Measurements from ENCODE around the gene KCNK1.

The KCNK1 gene

DNA sequence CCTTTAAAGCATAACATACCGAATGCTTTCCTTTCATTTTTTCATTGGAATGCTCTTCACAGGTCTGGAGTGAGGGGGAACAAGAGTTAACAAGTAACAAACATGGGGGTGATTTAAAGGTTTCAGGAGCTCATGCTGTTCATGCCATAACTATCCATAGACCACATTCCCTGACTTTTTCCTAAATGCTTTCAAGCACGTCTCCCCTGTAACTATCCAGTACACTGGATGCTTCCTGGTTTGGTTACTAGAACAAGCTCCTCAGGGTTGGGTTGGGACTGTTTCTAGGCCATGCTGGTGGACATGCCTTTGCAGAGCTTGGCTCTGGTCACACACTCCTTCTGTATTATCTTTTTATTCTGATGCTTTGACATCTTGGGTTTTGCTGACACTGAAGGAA, 38.6 kb downstream of the KCNK1 start:
- DNase-seq (ENCODE audit: low spot score in 2 of 2): no peak
- no peak for ATAC-seq (replicated peaks; ENCODE audit: extremely low read depth, poor library complexity, severe bottlenecking)
- Mint-ChIP-seq H3K9me3 (no peaks in the 10 kb centered on the region), H3K27ac (ENCODE audit: low read depth) (no peak overlapping the region), H3K4me3 (no peak overlapping the region), H3K4me1 (no peaks in the 10 kb centered on the region), H3K27me3 (peaks cover 49% of the 10 kb centered on the region), H3K36me3 (ENCODE audit: insufficient read depth) (no peaks in the 10 kb centered on the region)

DNA sequence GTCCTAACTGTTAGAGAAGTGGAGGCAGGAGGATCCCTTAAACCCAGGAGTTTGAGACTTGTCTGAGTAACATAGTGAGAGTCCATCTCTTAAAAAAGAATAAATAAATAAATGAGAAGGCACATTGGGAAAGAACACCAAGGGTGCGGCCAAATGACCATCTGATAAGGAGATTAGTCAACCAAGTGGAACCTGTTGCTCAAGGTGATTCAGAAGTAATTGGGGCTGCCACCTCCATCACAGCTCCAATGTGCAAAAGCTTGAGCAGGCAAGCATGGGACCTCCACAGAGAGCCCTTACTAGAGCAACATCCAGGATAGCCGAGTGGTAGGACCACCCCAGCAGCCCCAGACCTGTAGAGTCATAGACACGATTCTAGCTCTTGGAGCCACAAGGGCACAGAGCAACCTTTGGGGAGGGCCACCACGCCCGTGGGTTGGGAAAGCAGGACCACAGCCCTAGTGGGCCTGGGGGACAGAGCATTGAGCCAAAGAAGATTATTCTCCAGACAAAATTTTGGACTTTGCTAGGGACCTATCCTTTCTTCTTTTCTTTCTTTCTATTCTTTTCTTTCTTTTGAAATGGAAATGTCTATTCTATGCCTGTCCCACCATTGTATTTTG, 40.9 kb downstream of the KCNK1 start:
- H3K9me3 Mint-ChIP-seq: no peaks in the 10 kb centered on the region
- no peak overlapping the region for H3K27ac Mint-ChIP-seq (ENCODE audit: low read depth)
- H3K27me3 Mint-ChIP-seq: peaks cover 53% of the 10 kb centered on the region
- H3K4me1 Mint-ChIP-seq: no peaks in the 10 kb centered on the region
- DNase-seq (ENCODE audit: low spot score in 2 of 2) (no peak), ATAC-seq (replicated peaks; ENCODE audit: extremely low read depth, poor library complexity, severe bottlenecking) (no peak)
- no peaks in the 10 kb centered on the region for H3K36me3 Mint-ChIP-seq (ENCODE audit: insufficient read depth)
- H3K4me3 Mint-ChIP-seq: no peak overlapping the region

DNA sequence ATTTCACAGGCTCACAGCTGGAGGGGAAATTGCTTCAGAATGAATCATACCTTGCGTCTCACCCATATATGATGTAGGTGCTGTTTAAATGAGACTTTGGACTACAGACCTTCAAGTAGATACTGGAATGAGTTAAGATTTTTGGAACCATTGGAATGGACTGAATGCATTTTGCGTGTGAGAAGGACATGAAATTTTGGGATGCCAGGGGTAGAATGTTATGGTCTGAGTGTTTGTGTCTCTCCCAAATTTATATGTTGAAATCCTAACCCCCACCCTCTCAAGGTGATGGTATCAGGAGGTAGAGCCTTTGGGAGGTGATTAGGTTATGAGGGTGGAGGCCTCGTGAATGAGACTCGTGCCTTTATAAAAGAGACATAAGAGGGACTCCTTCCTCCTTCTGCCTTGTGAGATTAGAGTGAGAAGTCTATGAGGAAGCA, 41.4 kb downstream of the KCNK1 start:
- ATAC-seq (replicated peaks; ENCODE audit: extremely low read depth, poor library complexity, severe bottlenecking): no peak
- Mint-ChIP-seq H3K4me1 (no peaks in the 10 kb centered on the region), H3K4me3 (no peak overlapping the region), H3K36me3 (ENCODE audit: insufficient read depth) (no peaks in the 10 kb centered on the region), H3K27me3 (peaks cover 53% of the 10 kb centered on the region), H3K9me3 (no peaks in the 10 kb centered on the region), H3K27ac (ENCODE audit: low read depth) (no peak overlapping the region)
- DNase-seq (ENCODE audit: low spot score in 2 of 2): no peak

DNA sequence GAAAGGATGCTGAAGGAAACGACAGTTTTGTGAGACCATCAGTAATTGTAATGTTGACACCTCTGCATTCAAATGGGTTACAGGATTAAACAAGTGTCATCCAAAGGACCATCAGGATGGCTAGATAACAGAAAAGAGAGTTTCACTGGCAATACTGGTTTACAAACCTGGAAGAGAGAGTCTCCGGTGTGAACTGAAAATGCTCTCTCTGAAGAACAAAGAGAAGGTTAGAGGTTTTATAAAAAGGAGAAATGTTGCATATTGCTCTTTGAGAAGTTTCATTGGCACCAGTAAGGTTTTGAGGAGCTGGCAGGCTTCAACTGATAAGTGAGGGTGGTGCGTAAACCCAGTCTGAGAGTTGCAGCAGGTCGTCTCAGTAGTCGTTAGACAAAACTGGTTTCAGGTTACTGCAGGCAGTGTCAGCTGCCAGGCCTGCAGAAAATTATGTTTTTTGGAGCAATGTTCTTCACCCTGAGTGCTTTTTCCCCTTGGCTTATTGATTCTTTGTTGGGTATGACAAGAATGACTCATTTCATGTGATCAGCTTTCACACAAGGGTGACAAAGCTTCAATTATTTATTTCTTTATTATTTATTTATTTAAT, 42.2 kb downstream of the KCNK1 start:
- H3K27me3 Mint-ChIP-seq: peaks cover 53% of the 10 kb centered on the region
- ATAC-seq (replicated peaks; ENCODE audit: extremely low read depth, poor library complexity, severe bottlenecking): no peak
- no peak overlapping the region for H3K4me3 Mint-ChIP-seq
- H3K36me3 Mint-ChIP-seq (ENCODE audit: insufficient read depth): no peaks in the 10 kb centered on the region
- no peaks in the 10 kb centered on the region for H3K4me1 Mint-ChIP-seq
- no peak overlapping the region for H3K27ac Mint-ChIP-seq (ENCODE audit: low read depth)
- no peak for DNase-seq (ENCODE audit: low spot score in 2 of 2)
- H3K9me3 Mint-ChIP-seq: no peaks in the 10 kb centered on the region

DNA sequence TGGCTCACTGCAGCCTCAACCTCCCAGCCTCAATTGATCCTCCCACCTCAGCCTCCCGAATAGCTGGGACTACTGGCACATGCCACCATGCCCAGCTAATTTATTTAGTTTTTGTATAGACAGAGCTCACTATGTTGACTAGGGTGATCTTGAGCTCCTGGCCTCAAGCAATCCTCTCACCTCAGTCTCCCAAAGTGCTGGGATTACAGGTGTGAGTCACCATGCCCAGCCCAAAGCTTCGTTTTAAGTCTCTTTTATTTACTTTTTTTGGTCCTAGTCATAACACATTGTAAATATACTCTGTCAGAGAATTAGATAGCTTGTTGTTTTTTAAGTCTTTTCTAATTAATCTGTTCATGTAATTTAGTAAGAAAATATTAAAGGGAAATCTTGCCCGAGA, 42.8 kb downstream of the KCNK1 start:
- Mint-ChIP-seq H3K27me3 (peaks cover 52% of the 10 kb centered on the region), H3K4me3 (no peak overlapping the region), H3K27ac (ENCODE audit: low read depth) (no peak overlapping the region), H3K36me3 (ENCODE audit: insufficient read depth) (no peaks in the 10 kb centered on the region), H3K9me3 (no peaks in the 10 kb centered on the region), H3K4me1 (no peaks in the 10 kb centered on the region)
- DNase-seq (ENCODE audit: low spot score in 2 of 2) (no peak), ATAC-seq (replicated peaks; ENCODE audit: extremely low read depth, poor library complexity, severe bottlenecking) (no peak)

DNA sequence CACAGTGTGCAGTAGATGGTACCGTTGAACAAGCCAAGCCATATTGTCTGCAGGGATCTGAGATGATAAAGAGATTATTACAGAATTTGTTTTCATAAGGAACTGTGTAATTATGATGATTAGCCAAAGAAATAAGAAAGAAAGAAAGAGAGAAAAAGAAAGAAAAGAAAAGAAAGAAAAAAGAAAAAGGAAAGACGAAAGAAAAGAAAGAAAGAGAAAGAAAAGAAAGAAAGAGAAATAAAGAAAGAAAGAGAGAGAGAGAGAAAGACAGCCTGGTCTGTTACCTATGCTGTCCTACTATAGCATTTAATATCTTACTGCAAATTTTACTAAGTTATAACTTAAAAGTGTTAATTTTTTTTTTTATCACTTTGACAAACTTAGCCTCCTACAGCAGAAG, 43.6 kb downstream of the KCNK1 start:
- Mint-ChIP-seq H3K9me3 (no peaks in the 10 kb centered on the region), H3K4me3 (no peak overlapping the region), H3K36me3 (ENCODE audit: insufficient read depth) (no peaks in the 10 kb centered on the region), H3K27ac (ENCODE audit: low read depth) (no peak overlapping the region), H3K4me1 (no peaks in the 10 kb centered on the region), H3K27me3 (peaks cover 44% of the 10 kb centered on the region)
- DNase-seq (ENCODE audit: low spot score in 2 of 2) (no peak), ATAC-seq (replicated peaks; ENCODE audit: extremely low read depth, poor library complexity, severe bottlenecking) (no peak)

DNA sequence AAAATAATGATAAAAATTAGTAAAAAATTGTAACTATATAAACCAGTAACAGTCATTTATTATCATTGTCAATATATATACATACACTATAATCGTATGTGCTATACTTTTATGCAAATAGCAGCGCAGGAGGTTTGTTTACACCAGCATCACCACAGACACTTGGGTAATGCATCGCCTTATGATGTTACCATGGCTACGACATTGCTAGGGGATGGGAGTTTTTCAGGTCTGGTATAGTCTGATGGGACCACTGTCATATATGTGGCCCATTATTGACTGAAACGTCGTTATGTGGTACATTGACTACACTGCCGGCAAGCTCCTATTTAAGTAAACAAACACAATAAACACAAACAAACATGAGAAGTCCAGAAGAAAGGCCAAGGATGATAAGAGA, 45.6 kb downstream of the KCNK1 start:
- no peak for ATAC-seq (replicated peaks; ENCODE audit: extremely low read depth, poor library complexity, severe bottlenecking)
- no peak for DNase-seq (ENCODE audit: low spot score in 2 of 2)
- Mint-ChIP-seq H3K4me3 (no peak overlapping the region), H3K27ac (ENCODE audit: low read depth) (no peak overlapping the region), H3K4me1 (no peaks in the 10 kb centered on the region), H3K27me3 (peaks cover 31% of the 10 kb centered on the region), H3K36me3 (ENCODE audit: insufficient read depth) (no peaks in the 10 kb centered on the region), H3K9me3 (no peaks in the 10 kb centered on the region)

DNA sequence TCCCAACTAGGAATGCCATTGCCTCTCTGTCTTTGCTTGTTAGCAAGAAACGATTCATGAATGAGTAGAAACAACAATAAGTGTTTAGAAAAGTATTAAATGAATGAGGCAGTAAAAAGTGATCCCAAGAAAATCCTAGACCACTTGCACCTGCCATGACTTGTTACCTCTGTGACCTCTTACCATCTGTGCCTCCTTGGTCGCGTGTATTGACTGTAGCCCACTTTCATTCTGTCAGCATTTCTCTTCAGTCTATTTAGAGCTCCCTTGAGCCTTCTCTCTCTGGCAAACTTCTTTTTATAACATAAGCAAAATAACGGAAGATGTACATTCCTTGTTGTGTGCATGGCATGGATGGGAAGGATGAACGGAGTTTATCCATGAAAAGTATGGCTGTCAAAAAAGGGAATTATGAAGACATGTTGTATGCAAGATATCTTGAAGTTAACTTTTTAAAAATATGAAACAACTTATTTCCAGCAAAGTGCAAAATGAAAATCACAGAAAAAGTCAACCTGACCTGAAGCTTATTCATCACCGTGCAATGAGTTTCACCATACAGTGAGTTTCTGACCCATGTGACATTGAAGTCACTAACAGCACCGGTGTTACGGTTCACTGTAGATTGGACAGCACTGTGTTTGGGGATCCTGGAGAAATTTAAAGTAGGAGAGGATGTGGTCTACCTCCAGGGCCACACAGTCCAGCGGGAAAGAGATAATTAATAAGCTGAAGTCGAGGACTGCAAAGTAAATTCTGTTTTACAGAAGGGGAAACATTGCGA, 47.7 kb downstream of the KCNK1 start:
- peaks cover 24% of the 10 kb centered on the region for H3K27me3 Mint-ChIP-seq
- no peak overlapping the region for H3K4me3 Mint-ChIP-seq
- no peaks in the 10 kb centered on the region for H3K9me3 Mint-ChIP-seq
- no peaks in the 10 kb centered on the region for H3K36me3 Mint-ChIP-seq (ENCODE audit: insufficient read depth)
- DNase-seq (ENCODE audit: low spot score in 2 of 2) (no peak), ATAC-seq (replicated peaks; ENCODE audit: extremely low read depth, poor library complexity, severe bottlenecking) (no peak)
- no peaks in the 10 kb centered on the region for H3K4me1 Mint-ChIP-seq
- no peak overlapping the region for H3K27ac Mint-ChIP-seq (ENCODE audit: low read depth)

DNA sequence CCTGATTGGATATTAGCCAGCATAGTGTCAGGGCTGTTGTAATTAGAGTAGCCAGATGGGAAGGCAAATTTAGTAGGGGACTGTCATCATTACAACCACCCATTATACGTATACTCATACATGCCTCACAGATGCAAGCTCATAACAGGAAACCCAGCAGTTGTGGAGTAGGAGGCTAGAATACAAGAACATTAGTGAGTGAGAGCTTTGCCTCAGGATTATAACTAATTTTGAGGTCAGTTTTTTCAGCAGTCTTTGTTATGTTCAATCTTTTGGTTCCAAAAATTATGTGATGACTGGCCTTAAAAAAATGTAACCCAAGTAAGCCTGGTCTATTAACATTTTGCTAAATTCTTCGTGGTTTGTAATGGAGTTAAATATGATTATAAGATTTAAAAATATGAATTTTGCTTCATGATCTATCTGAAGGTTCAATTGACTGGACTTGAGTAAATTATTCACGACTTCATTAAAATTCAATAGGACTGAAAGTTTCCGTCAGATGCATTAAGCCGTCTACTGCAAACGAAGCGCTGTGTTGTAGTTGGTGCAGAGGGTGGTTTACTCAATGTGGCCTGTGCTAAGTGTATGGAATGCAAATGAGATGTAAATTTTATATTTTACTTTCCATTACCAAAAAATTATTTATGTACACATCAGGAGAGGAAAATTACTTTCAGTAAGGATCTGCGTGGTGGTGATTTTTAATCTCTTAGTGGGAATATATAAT, 48.8 kb downstream of the KCNK1 start:
- no peak overlapping the region for H3K4me3 Mint-ChIP-seq
- H3K4me1 Mint-ChIP-seq: no peaks in the 10 kb centered on the region
- H3K36me3 Mint-ChIP-seq (ENCODE audit: insufficient read depth): no peaks in the 10 kb centered on the region
- DNase-seq (ENCODE audit: low spot score in 2 of 2): no peak
- peaks cover 12% of the 10 kb centered on the region for H3K27me3 Mint-ChIP-seq
- ATAC-seq (replicated peaks; ENCODE audit: extremely low read depth, poor library complexity, severe bottlenecking): no peak
- H3K27ac Mint-ChIP-seq (ENCODE audit: low read depth): no peak overlapping the region
- no peaks in the 10 kb centered on the region for H3K9me3 Mint-ChIP-seq

DNA sequence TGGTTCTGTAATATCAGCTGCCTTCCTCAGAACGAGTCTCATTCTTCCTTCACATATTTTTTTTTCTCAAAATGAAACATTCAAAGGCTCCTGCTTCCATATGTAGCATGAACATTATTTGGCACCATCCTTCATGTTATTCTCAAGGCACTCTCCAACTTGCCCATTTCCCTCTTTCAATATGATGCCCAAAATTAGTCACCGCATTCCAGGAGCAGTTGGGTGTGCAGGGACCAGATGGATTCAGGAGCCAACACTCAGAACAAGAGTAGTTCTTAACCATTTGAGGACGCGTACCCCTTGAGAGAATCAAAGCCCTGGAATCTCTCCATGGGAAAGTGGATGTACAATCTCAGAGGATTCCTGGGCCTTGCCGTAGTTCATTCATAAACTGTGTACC, 50.3 kb downstream of the KCNK1 start:
- H3K4me3 Mint-ChIP-seq: no peak overlapping the region
- H3K27ac Mint-ChIP-seq (ENCODE audit: low read depth): no peak overlapping the region

DNA sequence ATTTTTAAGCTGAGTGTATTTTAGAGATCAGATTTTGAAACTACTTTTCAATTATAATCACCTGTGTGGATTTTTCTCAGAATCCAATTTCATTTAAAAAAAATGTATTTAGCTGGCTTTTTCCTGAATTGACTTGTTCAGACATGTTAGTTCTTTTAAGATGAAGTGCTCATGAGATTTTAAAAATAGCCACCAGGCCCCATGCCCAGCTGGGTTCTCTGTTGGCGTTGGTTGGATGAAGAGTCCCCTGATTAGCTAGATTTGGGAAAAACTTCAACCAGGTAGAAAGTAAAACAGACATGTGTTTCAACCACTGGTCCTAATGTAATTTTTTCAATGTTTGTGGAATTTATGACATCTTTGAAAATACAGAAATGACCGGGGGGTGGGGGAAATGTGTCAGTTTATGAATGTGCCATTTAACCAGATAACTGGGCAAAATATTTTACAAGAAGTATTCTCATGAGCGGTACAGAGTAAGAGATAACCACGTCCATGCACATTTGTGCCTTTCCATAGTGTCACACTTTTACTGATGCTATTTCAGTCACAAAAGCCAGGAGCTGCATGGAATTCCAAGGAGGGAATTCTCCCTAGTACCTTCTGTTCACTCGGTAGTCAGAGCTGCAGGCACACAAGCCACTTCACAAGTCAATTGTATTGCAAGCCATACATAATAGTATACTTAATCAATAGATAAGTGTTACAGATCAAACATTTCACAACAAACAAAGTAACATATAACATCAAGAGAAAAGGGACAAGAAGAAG, 51.1 kb downstream of the KCNK1 start:
- H3K4me1 Mint-ChIP-seq: no peaks in the 10 kb centered on the region

More for the DNA sequence above, 50.3 kb downstream of the KCNK1 start:
- peaks cover 10% of the 10 kb centered on the region for H3K27me3 Mint-ChIP-seq
- ATAC-seq (replicated peaks; ENCODE audit: extremely low read depth, poor library complexity, severe bottlenecking): no peak
- no peaks in the 10 kb centered on the region for H3K4me1 Mint-ChIP-seq
- H3K9me3 Mint-ChIP-seq: no peaks in the 10 kb centered on the region
- H3K36me3 Mint-ChIP-seq (ENCODE audit: insufficient read depth): no peaks in the 10 kb centered on the region
- no peak for DNase-seq (ENCODE audit: low spot score in 2 of 2)

DNA sequence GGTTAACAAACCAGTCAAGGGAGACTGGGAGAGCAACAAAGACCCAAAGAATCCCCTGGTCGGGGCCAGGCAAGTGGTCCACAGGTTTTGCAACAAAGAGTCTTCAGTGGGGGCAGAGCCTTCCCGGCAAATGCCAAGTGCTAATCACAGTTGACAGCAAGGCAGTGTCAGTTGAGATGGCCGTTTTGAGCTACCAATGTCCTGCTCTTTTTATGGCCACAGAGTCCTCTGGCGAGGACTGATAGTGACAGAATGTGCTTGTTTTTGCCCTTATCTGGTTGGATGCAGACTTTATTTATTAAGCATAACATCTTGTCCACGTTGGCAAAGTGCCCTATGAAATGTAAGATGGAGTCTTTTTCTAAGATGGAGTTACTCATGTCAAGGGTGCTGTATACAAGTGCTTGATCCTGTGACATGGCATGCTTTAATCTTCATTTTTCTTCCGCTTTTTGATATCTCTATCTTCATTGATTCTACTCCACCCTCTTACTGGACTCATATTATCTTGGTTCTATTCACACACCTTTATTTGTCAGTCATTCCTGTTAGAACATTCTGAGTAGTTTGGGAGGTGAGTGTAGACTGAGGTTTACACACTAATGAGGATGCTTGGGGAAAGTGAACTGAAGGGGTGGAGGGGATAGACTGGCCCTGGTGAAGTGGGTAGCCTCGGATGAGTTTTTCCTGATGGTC, 51.8 kb downstream of the KCNK1 start:
- no peak for DNase-seq (ENCODE audit: low spot score in 2 of 2)
- Mint-ChIP-seq H3K27me3 (peaks cover 10% of the 10 kb centered on the region), H3K4me3 (no peak overlapping the region), H3K36me3 (ENCODE audit: insufficient read depth) (no peaks in the 10 kb centered on the region), H3K4me1 (no peaks in the 10 kb centered on the region), H3K9me3 (no peaks in the 10 kb centered on the region), H3K27ac (ENCODE audit: low read depth) (no peak overlapping the region)
- ATAC-seq (replicated peaks; ENCODE audit: extremely low read depth, poor library complexity, severe bottlenecking): no peak

More for the DNA sequence above, 51.1 kb downstream of the KCNK1 start:
- Mint-ChIP-seq H3K36me3 (ENCODE audit: insufficient read depth) (no peaks in the 10 kb centered on the region), H3K27ac (ENCODE audit: low read depth) (no peak overlapping the region), H3K27me3 (peaks cover 10% of the 10 kb centered on the region), H3K4me3 (no peak overlapping the region), H3K9me3 (no peaks in the 10 kb centered on the region)
- no peak for DNase-seq (ENCODE audit: low spot score in 2 of 2)
- no peak for ATAC-seq (replicated peaks; ENCODE audit: extremely low read depth, poor library complexity, severe bottlenecking)
